Right kidney (tissue), 9 donors: Measurements from ENCODE around the gene RPS3A.
"Not testable (repeated sequence)": the region's sequence is repeated elsewhere in the genome, so short reads cannot be mapped to it uniquely, and the experiment has no call there.

Experiments
- DNase-seq: peaks from one replicate; pipeline ENCODE4 v3.0.0-alpha.2; 2016
- long read RNA-seq, 8 donors: transcript quantifications; one replicate each; lab custom pipeline, GENCODE V29; 2026

Gene RPS3A
- long read RNA-seq, donor 1, transcript RPS3A-205 (6 exons, 674 nt): minor isoform, 47 of 5,570 reads
- long read RNA-seq, donor 1, transcript RPS3A-201 (6 exons, 934 nt): major isoform, 4,871 of 5,570 reads
- long read RNA-seq, donor 1, transcript RPS3A-208 (4 exons, 576 nt): minor isoform, 43 of 5,570 reads
- long read RNA-seq, donor 1, partial matches to known transcripts: 463 of 5,570 reads
- long read RNA-seq, donor 1, other reads (novel, unspliced or antisense): 144 of 5,570 reads
- long read RNA-seq, donor 2, transcript RPS3A-201 (6 exons, 934 nt): major isoform, 2,014 of 2,292 reads
- long read RNA-seq, donor 2, transcript RPS3A-208 (4 exons, 576 nt): minor isoform, 18 of 2,292 reads
- long read RNA-seq, donor 2, transcript RPS3A-205 (6 exons, 674 nt): minor isoform, 14 of 2,292 reads
- long read RNA-seq, donor 2, partial matches to known transcripts: 177 of 2,292 reads
- long read RNA-seq, donor 2, other reads (novel, unspliced or antisense): 68 of 2,292 reads
- long read RNA-seq, donor 3, transcript RPS3A-201 (6 exons, 934 nt): major isoform, 1,166 of 1,357 reads
- long read RNA-seq, donor 3, transcript RPS3A-208 (4 exons, 576 nt): minor isoform, 7 of 1,357 reads
- long read RNA-seq, donor 3, transcript RPS3A-205 (6 exons, 674 nt): minor isoform, 26 of 1,357 reads
- long read RNA-seq, donor 3, partial matches to known transcripts: 131 of 1,357 reads
- long read RNA-seq, donor 3, other reads (novel, unspliced or antisense): 25 of 1,357 reads
- long read RNA-seq, donor 4, transcript RPS3A-208 (4 exons, 576 nt): minor isoform, 12 of 2,143 reads
- long read RNA-seq, donor 4, transcript RPS3A-205 (6 exons, 674 nt): minor isoform, 16 of 2,143 reads
- long read RNA-seq, donor 4, transcript RPS3A-201 (6 exons, 934 nt): major isoform, 1,828 of 2,143 reads
- long read RNA-seq, donor 4, partial matches to known transcripts: 243 of 2,143 reads
- long read RNA-seq, donor 4, other reads (novel, unspliced or antisense): 43 of 2,143 reads
- long read RNA-seq, donor 5, transcript RPS3A-210 (6 exons, 845 nt): minor isoform, 6 of 2,429 reads
- long read RNA-seq, donor 5, transcript RPS3A-208 (4 exons, 576 nt): minor isoform, 19 of 2,429 reads
- long read RNA-seq, donor 5, transcript RPS3A-205 (6 exons, 674 nt): minor isoform, 29 of 2,429 reads
- long read RNA-seq, donor 5, transcript RPS3A-201 (6 exons, 934 nt): major isoform, 2,098 of 2,429 reads
- long read RNA-seq, donor 5, partial matches to known transcripts: 226 of 2,429 reads
- long read RNA-seq, donor 5, other reads (novel, unspliced or antisense): 49 of 2,429 reads
- long read RNA-seq, donor 6, transcript RPS3A-205 (6 exons, 674 nt): minor isoform, 23 of 1,803 reads
- long read RNA-seq, donor 6, transcript RPS3A-208 (4 exons, 576 nt): minor isoform, 10 of 1,803 reads
- long read RNA-seq, donor 6, transcript RPS3A-201 (6 exons, 934 nt): major isoform, 1,542 of 1,803 reads
- long read RNA-seq, donor 6, partial matches to known transcripts: 185 of 1,803 reads
- long read RNA-seq, donor 6, other reads (novel, unspliced or antisense): 42 of 1,803 reads
- long read RNA-seq, donor 7, transcript RPS3A-205 (6 exons, 674 nt): minor isoform, 40 of 3,451 reads
- long read RNA-seq, donor 7, transcript RPS3A-208 (4 exons, 576 nt): minor isoform, 16 of 3,451 reads
- long read RNA-seq, donor 7, transcript RPS3A-201 (6 exons, 934 nt): major isoform, 3,013 of 3,451 reads
- long read RNA-seq, donor 7, partial matches to known transcripts: 294 of 3,451 reads
- long read RNA-seq, donor 7, other reads (novel, unspliced or antisense): 87 of 3,451 reads
- long read RNA-seq, donor 8, transcript RPS3A-205 (6 exons, 674 nt): minor isoform, 19 of 2,540 reads
- long read RNA-seq, donor 8, transcript RPS3A-208 (4 exons, 576 nt): minor isoform, 13 of 2,540 reads
- long read RNA-seq, donor 8, transcript RPS3A-201 (6 exons, 934 nt): major isoform, 2,255 of 2,540 reads
- long read RNA-seq, donor 8, partial matches to known transcripts: 191 of 2,540 reads
- long read RNA-seq, donor 8, other reads (novel, unspliced or antisense): 60 of 2,540 reads

GRCh38 chr4:151099229-151099975, at the start of gene RPS3A:
Gene RPS3A (plus strand): TSS chr4:151099628. CDS start chr4:151099653, 25 bp downstream.
- DNase-seq: peak; percentile 99

- no peak for DNase-seq
Observed at GRCh38 chr4:151052785-151053184, 46.6 kb upstream of the RPS3A start.

- no peak for DNase-seq
Observed at GRCh38 chr4:151055539-151055938, 43.9 kb upstream of the RPS3A start.

GRCh38 chr4:151063143-151063542, 36.3 kb upstream of the RPS3A start:
- DNase-seq: not testable (repeated sequence)

- no peak for DNase-seq
Observed at GRCh38 chr4:151067316-151067970, 32.0 kb upstream of the RPS3A start.

GRCh38 chr4:151074416-151074916, 25.0 kb upstream of the RPS3A start:
- no peak for DNase-seq

GRCh38 chr4:151077978-151078377, 21.4 kb upstream of the RPS3A start:
- not testable (repeated sequence) for DNase-seq

GRCh38 chr4:151087467-151087866, 12.0 kb upstream of the RPS3A start:
- no peak for DNase-seq

GRCh38 chr4:151091047-151091446, 8.4 kb upstream of the RPS3A start:
- no peak for DNase-seq

GRCh38 chr4:151092488-151092887, 6.9 kb upstream of the RPS3A start:
- DNase-seq: no peak

GRCh38 chr4:151093203-151093602, 6.2 kb upstream of the RPS3A start:
- no peak for DNase-seq

GRCh38 chr4:151094290-151094751, 5.1 kb upstream of the RPS3A start:
- no peak for DNase-seq

- no peak for DNase-seq
Observed at GRCh38 chr4:151095142-151095541, 4.3 kb upstream of the RPS3A start.

- DNase-seq: no peak
Observed at GRCh38 chr4:151097759-151098158, 1.7 kb upstream of the RPS3A start.

GRCh38 chr4:151098979-151099228, 524 bp upstream of the RPS3A start:
- no peak for DNase-seq

- DNase-seq: no peak
Observed at GRCh38 chr4:151099976-151100417, 569 bp downstream of the RPS3A start.

GRCh38 chr4:151100531-151100930, 1.1 kb downstream of the RPS3A start:
- DNase-seq: no peak

GRCh38 chr4:151103758-151104157, 4.3 kb downstream of the RPS3A start:
- no peak for DNase-seq

- DNase-seq: no peak
Observed at GRCh38 chr4:151104621-151105020, 5.2 kb downstream of the RPS3A start.
